Measurements from ENCODE around the gene RAB11FIP4. TPM values are rescaled to one million over a fixed set of nuclear protein-coding genes. Genes with fewer than 3 reads are reported as not detected.

RAB11FIP4 gene
- total and polyA plus RNA-seq, 2 donors (not counting 1 experiment from before 2014, with no cell fraction given) = 17.0 to 70.5 TPM

DNA sequence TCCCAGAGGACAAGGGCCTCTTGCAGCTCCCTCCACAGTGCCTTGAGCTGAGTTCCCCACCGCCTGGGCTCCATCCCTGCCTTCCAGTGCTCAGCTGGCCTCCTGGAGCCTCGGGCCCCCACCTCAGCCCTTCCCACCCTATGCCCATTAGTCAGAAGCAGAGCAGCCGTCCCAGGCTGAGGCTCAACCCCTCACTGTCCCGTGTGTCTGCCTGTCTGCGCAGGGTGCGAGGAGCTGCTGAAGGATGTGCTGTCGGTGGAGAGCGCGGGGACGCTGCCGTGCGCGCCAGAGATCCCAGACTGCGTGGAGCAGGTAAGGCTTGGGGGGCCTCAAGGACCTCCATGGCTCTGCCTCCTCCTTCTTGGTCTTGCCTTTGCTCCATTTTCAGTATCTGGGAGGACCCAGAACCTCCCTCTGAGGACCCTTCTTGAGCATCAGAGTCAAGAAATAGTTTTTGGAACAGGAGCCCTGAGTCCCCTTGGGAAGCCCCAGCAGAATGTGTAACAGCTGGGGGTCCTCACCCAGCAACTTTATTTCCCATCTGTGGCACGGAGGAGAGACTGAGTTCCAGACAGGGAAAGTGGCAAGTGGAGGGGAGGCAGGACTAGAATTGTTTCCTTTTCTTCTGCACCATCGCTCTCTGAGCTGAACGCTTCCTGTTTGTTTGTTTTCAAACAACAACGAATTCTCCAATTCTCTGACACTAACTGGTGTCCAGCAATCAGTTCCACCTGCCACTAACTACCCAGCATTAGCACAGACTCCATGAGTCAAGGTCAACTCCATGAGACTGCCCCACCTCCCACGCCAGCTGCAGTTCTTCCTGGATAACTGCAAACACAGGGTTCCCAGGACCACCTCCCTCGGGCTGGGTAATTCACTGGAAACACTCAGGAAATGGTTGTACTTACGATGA lies 42.6 kb downstream of the RAB11FIP4 start:
- ChIA-PET CTCF (interaction anchor here (1.1 to 14.6 kb wide), 7 partner anchors 16 to 408 kb away, joined by 3 to 460 read pairs (median 4); no protein-coding TSS in a partner anchor), POLR2A (no interaction called here)
- no peaks in the 10 kb centered on the region for H3K9me3 Mint-ChIP-seq (ENCODE audit: insufficient read depth)
- Histone ChIP-seq H3K79me2 (ENCODE audit: control insufficient read depth, insufficient read depth, low read length) (no peaks in the 10 kb centered on the region), H4K20me1 (ENCODE audit: control insufficient read depth, insufficient read depth, low read length, poor library complexity, severe bottlenecking) (no peaks in the 10 kb centered on the region), H3K4me1 (ENCODE audit: control insufficient read depth in 2 of 2, insufficient read depth in 2 of 2, low read length in 2 of 2) (peaks cover 3 to 11% of the 10 kb centered on the region in 2 donors), H3K9me3 (ENCODE audit: control extremely low read depth in 1 of 3, control insufficient read depth in 2 of 3, insufficient read depth in 1 of 3, low read length in 2 of 3) (peaks cover 0 to 4% (median 0%) of the 10 kb centered on the region in 3 donors), H2AFZ (ENCODE audit: insufficient read depth, low read depth, low read length, poor library complexity, severe bottlenecking) (no peak overlapping the region), H3K36me3 (replicated peaks in 1 of 2; ENCODE audit: control extremely low read depth in 1 of 2, control insufficient read depth in 1 of 2, extremely low read depth in 1 of 2, insufficient read depth in 2 of 2, low read length in 1 of 2) (no peaks in the 10 kb centered on the region), H3K9ac (ENCODE audit: low read length) (no peak overlapping the region), H3K27me3 (replicated peaks in 1 of 4; ENCODE audit: control extremely low read depth in 1 of 4, control insufficient read depth in 3 of 4, insufficient read depth in 4 of 4, low read length in 3 of 4) (peaks cover 0 to 10% (median 0%) of the 10 kb centered on the region in 4 experiments), H3K27ac (ENCODE audit: low read length in 2 of 2) (no peak overlapping the region), H3K4me3 (ENCODE audit: control extremely low read depth in 1 of 5, extremely low read depth in 1 of 5, insufficient read depth in 1 of 5, low read depth in 2 of 5, low read length in 4 of 5) (no peak overlapping the region), H3K4me2 (replicated peaks; ENCODE audit: low read depth, low read length, poor library complexity, severe bottlenecking) (no peak overlapping the region)
- ATAC-seq (ENCODE audit: low read depth) = no peak
- H3K27me3 Mint-ChIP-seq = peaks cover 17% of the 10 kb centered on the region
- peaks cover 7% of the 10 kb centered on the region for H3K4me1 Mint-ChIP-seq
- 80% methylated on average over 20 of the region's 21 CpGs for WGBS (ENCODE audit: insufficient coverage)
- intact Hi-C loops (cut with micrococcal nuclease) = no loop called here
- no peak for DNase-seq
- no peak overlapping the region for H3K4me3 Mint-ChIP-seq
- TF ChIP-seq, protein P1, sequence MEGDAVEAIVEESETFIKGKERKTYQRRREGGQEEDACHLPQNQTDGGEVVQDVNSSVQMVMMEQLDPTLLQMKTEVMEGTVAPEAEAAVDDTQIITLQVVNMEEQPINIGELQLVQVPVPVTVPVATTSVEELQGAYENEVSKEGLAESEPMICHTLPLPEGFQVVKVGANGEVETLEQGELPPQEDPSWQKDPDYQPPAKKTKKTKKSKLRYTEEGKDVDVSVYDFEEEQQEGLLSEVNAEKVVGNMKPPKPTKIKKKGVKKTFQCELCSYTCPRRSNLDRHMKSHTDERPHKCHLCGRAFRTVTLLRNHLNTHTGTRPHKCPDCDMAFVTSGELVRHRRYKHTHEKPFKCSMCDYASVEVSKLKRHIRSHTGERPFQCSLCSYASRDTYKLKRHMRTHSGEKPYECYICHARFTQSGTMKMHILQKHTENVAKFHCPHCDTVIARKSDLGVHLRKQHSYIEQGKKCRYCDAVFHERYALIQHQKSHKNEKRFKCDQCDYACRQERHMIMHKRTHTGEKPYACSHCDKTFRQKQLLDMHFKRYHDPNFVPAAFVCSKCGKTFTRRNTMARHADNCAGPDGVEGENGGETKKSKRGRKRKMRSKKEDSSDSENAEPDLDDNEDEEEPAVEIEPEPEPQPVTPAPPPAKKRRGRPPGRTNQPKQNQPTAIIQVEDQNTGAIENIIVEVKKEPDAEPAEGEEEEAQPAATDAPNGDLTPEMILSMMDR (IDR thresholded peaks at IDR 0.05) = no peak
- TF ChIP-seq EZH2 (IDR thresholded peaks at IDR 0.05; ENCODE audit: borderline replicate concordance, insufficient read depth, low read depth, low read length, poor library complexity, severe bottlenecking) = no peak
- H3K27ac Mint-ChIP-seq = no peak overlapping the region

DNA sequence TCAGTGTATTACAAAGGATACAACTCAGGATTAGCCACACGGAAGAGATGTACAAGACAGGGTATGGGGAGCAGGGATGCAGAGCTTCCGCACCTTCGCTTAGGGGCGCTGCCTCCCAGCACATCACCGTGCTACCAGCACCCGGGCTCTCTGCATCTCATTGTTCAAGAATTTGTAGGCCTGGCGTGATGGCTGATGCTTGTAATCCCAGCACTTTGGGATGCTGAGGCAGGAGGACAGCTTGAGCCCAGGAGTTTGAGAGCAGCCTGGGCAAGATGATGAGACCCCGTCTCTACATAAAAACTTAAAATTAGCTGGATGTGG lies 43.2 kb downstream of the RAB11FIP4 start:
- peaks cover 7% of the 10 kb centered on the region for H3K4me1 Mint-ChIP-seq

More for the DNA sequence above, 43.2 kb downstream of the RAB11FIP4 start:
- H3K9ac ChIP-seq (ENCODE audit: low read length) = no peak overlapping the region
- H3K4me1 ChIP-seq (ENCODE audit: control insufficient read depth in 2 of 2, insufficient read depth in 2 of 2, low read length in 2 of 2) = peaks cover 3 to 11% of the 10 kb centered on the region in 2 donors
- H3K79me2 ChIP-seq (ENCODE audit: control insufficient read depth, insufficient read depth, low read length) = no peaks in the 10 kb centered on the region
- H3K4me3 Mint-ChIP-seq = no peak overlapping the region
- ATAC-seq (ENCODE audit: low read depth) = no peak
- intact Hi-C loops (cut with micrococcal nuclease) = no loop called here
- H3K36me3 ChIP-seq (replicated peaks in 1 of 2; ENCODE audit: control extremely low read depth in 1 of 2, control insufficient read depth in 1 of 2, extremely low read depth in 1 of 2, insufficient read depth in 2 of 2, low read length in 1 of 2) = no peaks in the 10 kb centered on the region
- no peak overlapping the region for H3K27ac ChIP-seq (ENCODE audit: low read length in 2 of 2)
- ChIA-PET CTCF (interaction anchor here (1.1 to 14.6 kb wide), 7 partner anchors 15 to 407 kb away, joined by 3 to 460 read pairs (median 4); no protein-coding TSS in a partner anchor), POLR2A (no interaction called here)
- no peak overlapping the region for H3K27ac Mint-ChIP-seq
- peaks cover 13% of the 10 kb centered on the region for H3K27me3 Mint-ChIP-seq
- H4K20me1 ChIP-seq (ENCODE audit: control insufficient read depth, insufficient read depth, low read length, poor library complexity, severe bottlenecking) = no peaks in the 10 kb centered on the region
- H3K27me3 ChIP-seq (replicated peaks in 1 of 4; ENCODE audit: control extremely low read depth in 1 of 4, control insufficient read depth in 3 of 4, insufficient read depth in 4 of 4, low read length in 3 of 4) = peaks cover 0 to 10% (median 0%) of the 10 kb centered on the region in 4 experiments
- WGBS (ENCODE audit: insufficient coverage) = 100% methylated on average over 8 of the region's 8 CpGs
- no peak for TF ChIP-seq EZH2 (IDR thresholded peaks at IDR 0.05; ENCODE audit: borderline replicate concordance, insufficient read depth, low read depth, low read length, poor library complexity, severe bottlenecking)
- TF ChIP-seq, protein P1 (IDR thresholded peaks at IDR 0.05) = no peak
- no peak overlapping the region for H2AFZ ChIP-seq (ENCODE audit: insufficient read depth, low read depth, low read length, poor library complexity, severe bottlenecking)
- DNase-seq = no peak
- H3K4me3 ChIP-seq (ENCODE audit: control extremely low read depth in 1 of 5, extremely low read depth in 1 of 5, insufficient read depth in 1 of 5, low read depth in 2 of 5, low read length in 4 of 5) = no peak overlapping the region
- H3K9me3 ChIP-seq (ENCODE audit: control extremely low read depth in 1 of 3, control insufficient read depth in 2 of 3, insufficient read depth in 1 of 3, low read length in 2 of 3) = peaks cover 0 to 4% (median 0%) of the 10 kb centered on the region in 3 donors
- H3K4me2 ChIP-seq (replicated peaks; ENCODE audit: low read depth, low read length, poor library complexity, severe bottlenecking) = no peak overlapping the region
- no peaks in the 10 kb centered on the region for H3K9me3 Mint-ChIP-seq (ENCODE audit: insufficient read depth)
